Mesodermal cell (in vitro differentiated cells): ENCODE data around the gene VWF.
A peak's percentile ranks its signal among the peaks of the same experiment; 100 is the strongest.

Experiments
- H3K27ac ChIP-seq: 2 replicates; pipeline ENCODE4 v1.7.0; 2013; ENCODE audit warnings: mild to moderate bottlenecking, low read depth, low read length, moderate library complexity; ENCODE audit not compliant: severe bottlenecking
- H3K36me3 ChIP-seq: 2 replicates; pipeline ENCODE4 v1.7.1; 2013; ENCODE audit warnings: mild to moderate bottlenecking, low read length, moderate library complexity; ENCODE audit not compliant: control insufficient read depth, insufficient read depth
- H3K4me1 ChIP-seq: one replicate; pipeline ENCODE4 v1.7.1; 2013; ENCODE audit warnings: mild to moderate bottlenecking, low read length; ENCODE audit not compliant: insufficient read depth, control insufficient read depth, poor library complexity, severe bottlenecking
- H3K4me3 ChIP-seq: 2 replicates; pipeline ENCODE4 v1.7.0; 2013; ENCODE audit warnings: low read length, control low read depth, mild to moderate bottlenecking; ENCODE audit not compliant: insufficient read depth, poor library complexity, severe bottlenecking; ENCODE audit errors: extremely low read depth
- H3K9me3 ChIP-seq: 2 replicates; pipeline ENCODE4 v1.7.1; 2013; ENCODE audit warnings: mild to moderate bottlenecking, low read length, moderate library complexity; ENCODE audit not compliant: control insufficient read depth
- WGBS, 2 experiments: methylation state at CpG; one replicate each; pipeline ENCODE4 v1.1.5; 2013; ENCODE audit warnings: missing lambda C conversion rate in 2 of 2; ENCODE audit not compliant: insufficient coverage in 2 of 2; 5-methylcytosine and 5-hydroxymethylcytosine counted together

Gene VWF

DNA sequence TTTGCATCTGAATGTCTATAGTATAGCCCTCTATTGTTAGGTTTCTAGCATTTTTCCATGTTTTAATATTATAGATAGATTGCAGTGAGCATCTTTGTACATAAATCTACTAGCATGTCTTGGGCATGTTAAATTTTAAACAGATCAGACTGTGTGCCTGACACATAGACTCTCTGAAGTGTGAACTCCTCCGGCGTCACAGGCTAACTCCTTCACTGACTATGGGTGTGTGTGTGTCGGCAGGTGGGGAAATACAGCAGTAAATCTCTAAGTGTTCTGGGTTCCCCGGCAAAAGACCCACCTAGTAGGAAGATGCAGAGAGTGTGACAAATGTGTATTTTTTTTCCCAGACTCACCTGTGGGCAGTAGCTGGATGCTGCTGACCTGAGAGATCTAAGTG lies 2.3 kb downstream of the VWF start:
- H3K4me1 ChIP-seq = no peaks in the 10 kb centered on the region
- H3K27ac ChIP-seq = no peak overlapping the region
- H3K4me3 ChIP-seq = no peak overlapping the region
- 84% methylated on average over 3 of the region's 4 CpGs; no CpG with 5 or more reads in 1 of the 2 experiments for WGBS, 2 experiments
- no peaks in the 10 kb centered on the region for H3K36me3 ChIP-seq
- H3K9me3 ChIP-seq = no peaks in the 10 kb centered on the region

DNA sequence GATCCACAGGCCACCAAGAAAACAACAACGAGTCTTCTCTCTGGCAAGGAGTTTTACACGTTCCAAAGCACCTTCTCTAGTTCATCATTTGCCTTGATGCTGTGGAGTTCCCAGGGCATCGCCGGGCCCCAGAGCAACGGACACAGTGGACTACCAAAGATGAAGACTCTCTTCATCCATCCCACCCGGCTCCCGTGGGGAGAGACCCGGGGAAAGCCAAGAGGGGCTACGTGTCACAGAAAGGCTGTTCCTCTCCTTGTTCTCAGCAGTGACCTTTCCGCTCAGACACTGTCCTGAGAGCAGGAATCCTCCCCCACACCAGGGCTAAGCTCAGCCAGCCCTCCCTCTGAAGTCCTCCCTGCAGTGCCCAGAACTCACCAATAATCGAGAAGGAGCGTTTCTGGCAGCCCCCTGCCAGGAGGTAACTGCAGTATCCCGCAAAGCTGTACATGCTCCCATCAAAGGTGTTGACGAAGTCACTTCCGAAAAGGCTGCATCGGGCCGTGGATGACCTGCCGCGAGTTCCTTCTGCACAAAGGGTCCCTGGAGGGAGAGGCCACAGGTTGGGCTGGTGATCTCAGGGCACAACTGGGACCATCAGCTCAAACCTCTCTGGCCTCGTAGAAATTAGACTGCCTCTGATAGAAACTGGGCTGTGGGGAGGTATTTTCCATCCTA lies 3.5 kb downstream of the VWF start:
- Histone ChIP-seq H3K27ac (no peak overlapping the region), H3K4me1 (peaks cover 11% of the 10 kb centered on the region), H3K4me3 (no peak overlapping the region), H3K36me3 (no peaks in the 10 kb centered on the region), H3K9me3 (no peaks in the 10 kb centered on the region)
- 74 to 75% methylated on average over 16 to 19 of the region's 20 CpGs for WGBS, 2 experiments

DNA sequence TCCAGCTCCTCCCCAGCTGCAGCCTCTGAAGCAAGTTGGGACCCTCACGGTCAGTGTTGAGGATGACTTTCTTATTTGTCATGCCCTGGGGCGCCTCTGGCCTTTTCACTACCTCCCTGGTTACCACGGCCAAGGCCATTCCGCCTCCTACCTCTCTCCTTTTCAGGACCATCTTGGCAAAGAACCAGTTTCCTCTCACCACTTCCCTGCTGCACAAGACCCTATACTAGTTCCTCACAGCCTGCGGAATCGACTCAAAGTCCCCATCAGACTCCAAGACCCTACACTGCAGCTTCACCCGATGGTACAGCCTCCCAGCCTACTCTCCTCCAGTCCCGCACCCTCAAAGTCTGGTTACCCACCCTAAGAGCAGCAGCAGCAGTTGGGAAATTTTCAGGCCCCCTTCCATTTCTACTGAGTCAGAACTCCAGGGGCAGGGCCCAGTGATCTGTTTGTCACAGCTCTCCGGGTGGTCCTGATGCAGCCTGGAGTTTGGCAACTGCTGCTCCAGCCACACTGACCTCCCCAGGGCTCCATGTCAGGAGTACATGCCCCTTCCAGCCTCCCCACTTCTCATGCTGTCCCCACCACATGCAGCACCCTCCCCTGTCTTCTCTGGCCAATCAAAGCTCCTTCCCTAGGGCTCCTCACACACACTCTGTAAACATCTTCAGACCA lies 5.4 kb downstream of the VWF start:
- Histone ChIP-seq H3K36me3 (no peaks in the 10 kb centered on the region), H3K27ac (no peak overlapping the region), H3K9me3 (no peaks in the 10 kb centered on the region), H3K4me1 (peaks cover 25% of the 10 kb centered on the region), H3K4me3 (no peak overlapping the region)
- 88 to 90% methylated on average over 9 of the region's 9 CpGs for WGBS, 2 experiments

DNA sequence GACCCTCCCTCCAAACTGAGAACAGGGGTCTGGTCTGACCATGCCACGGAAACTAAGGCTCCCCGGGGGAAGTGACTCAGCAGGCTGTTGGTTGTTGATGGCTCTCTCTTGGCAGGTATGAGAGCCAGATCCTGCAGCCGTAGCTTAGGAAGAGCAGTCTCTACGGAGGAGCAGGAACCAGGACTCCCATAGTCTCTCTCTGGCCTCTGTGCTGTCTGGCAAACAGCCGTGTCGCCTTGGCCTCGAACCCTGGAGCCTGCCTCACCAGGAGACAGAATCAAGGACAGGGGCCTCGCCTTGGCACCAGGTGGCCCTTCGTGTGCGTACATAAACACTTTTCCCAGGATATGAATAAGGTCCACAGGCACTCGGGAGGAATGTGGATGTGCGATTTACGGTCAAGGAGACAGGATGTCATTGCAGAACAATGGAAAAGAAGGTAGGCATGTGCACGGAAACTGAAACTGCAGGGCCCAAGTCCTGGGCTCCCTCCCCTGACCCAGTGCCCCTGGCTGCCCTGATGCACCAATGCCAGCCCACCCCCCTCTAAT lies 7.9 kb downstream of the VWF start:
- WGBS, 2 experiments = 83 to 86% methylated on average over 11 to 14 of the region's 14 CpGs
- no peaks in the 10 kb centered on the region for H3K9me3 ChIP-seq
- no peak overlapping the region for H3K4me3 ChIP-seq
- peak overlapping the region; percentile 66 for H3K27ac ChIP-seq
- peaks cover 25% of the 10 kb centered on the region for H3K4me1 ChIP-seq
- H3K36me3 ChIP-seq = no peaks in the 10 kb centered on the region

DNA sequence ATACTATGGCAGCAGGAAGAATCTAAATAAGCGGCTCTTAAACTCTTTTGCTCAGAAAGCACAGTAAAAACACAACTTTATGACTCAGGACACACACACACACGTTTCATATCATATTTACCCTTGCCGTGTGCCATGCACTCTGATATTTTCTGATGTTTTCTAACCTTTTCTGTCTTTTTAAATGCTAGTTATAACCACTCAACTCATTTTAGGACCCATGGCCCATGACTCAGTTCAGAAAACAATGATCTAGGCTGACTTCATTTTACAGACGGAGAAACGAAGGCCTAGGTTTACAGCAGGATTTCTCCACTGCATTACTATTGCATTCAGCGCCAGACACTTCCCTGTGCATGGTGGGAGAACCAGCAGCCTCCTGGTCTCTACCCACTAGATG lies 9.1 kb downstream of the VWF start:
- Histone ChIP-seq H3K36me3 (no peaks in the 10 kb centered on the region), H3K4me3 (no peak overlapping the region), H3K9me3 (peaks cover 4% of the 10 kb centered on the region), H3K4me1 (peaks cover 25% of the 10 kb centered on the region), H3K27ac (no peak overlapping the region)
- 91 to 94% methylated on average over 6 of the region's 6 CpGs for WGBS, 2 experiments

DNA sequence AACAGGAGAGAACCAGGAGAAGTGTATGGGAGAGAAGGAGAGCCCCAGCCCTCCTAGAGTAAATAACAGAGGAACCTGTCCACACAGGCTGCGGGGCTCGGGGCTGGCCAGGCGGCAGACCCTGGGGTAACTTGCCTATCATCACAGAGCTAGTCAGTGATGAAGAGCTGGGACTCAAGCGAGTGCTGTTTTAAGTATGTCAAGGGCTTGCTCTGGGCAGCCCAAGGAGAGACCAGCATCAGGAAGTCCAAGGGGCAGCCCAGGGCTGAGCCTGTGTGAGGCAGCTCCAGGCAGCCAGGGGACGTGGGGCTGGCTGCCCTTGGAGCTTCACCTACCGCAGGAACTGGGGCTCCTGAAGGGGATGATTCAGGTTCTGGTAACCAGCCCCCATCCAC lies 10.0 kb downstream of the VWF start:
- H3K4me1 ChIP-seq = peaks cover 28% of the 10 kb centered on the region
- no peaks in the 10 kb centered on the region for H3K36me3 ChIP-seq
- peaks cover 6% of the 10 kb centered on the region for H3K9me3 ChIP-seq
- H3K27ac ChIP-seq = no peak overlapping the region
- 90 to 96% methylated on average over 3 to 6 of the region's 6 CpGs for WGBS, 2 experiments
- no peak overlapping the region for H3K4me3 ChIP-seq

DNA sequence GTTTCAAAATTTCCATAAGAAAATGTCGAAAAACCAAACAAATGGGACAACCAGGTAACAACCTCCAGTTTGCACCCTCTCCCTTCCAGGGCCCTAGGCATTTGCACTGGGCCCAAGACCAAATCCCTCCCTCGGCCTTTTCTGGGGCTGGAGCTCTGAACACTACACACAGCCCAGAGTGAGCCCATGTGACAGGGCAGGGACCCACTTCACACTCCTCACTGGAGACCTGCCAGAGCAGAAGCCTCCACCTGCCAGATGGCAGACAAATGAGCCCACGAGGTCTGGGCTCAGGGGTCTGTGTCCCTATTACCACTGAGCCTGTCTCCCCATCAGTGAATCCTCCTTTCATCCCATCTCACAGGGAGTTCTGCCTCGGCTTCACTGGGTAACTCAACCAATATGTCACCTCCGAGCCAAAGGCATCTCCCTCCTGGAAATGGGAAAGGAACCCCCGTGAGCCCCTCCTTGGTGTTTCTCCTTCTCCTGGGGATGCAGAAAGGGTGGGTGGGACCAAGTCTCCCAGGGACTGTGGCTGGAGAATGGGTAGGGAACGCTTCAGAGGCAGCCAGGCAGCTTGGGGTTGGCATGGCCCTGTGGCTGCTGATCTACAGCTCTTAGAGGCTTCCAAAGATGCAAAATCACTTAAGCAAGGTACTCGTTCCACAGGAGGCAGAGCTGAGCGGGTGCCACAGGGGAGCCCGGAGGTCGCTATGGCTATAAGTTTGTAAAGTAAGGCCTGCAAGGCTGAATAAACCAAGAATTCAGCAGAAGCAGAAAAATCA lies 10.6 kb downstream of the VWF start:
- WGBS, 2 experiments = 89 to 96% methylated on average over 7 to 10 of the region's 11 CpGs
- H3K4me3 ChIP-seq = no peak overlapping the region
- no peak overlapping the region for H3K27ac ChIP-seq
- H3K4me1 ChIP-seq = peaks cover 28% of the 10 kb centered on the region
- peaks cover 6% of the 10 kb centered on the region for H3K9me3 ChIP-seq
- H3K36me3 ChIP-seq = no peaks in the 10 kb centered on the region

DNA sequence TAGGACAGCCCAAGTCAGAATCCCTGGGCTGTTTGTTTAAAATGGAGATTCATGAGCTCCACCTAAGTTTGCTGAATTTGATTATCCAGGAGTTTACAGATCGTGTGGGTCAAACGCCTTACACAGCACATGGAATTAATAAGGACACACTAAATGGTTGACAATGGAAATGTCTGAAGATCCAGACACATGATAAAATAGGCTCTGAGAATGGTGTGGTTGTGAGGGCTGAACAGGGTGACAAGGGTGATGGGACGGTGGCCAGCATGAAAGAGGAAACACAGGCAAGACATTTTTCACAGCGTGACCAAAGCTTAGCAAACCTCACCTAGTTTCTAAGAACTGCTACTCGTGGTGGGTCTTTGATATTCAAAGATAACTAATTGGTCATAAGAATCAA lies 12.5 kb downstream of the VWF start:
- WGBS, 2 experiments = 88 to 100% methylated on average over 2 to 3 of the region's 5 CpGs
- no peak overlapping the region for H3K27ac ChIP-seq

DNA sequence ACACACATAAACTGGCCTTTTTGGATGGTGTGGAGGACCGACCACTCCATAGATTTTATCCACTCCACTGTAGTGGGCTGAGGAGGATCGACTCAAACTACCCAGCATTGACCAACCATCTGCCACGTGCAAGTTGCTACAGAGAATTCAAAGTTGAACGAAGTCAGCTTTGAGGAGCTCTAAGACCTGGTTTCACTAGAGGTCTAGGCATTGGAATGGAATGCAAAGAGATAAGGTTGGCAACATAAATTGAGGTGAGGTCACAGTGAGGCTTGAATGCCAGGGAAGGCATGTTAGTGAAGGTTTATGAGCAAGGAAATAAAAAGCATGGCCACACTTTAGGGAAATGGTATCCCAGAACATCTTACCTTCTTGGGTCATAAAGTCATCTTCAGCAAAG lies 14.5 kb downstream of the VWF start:
- H3K9me3 ChIP-seq = peaks cover 6% of the 10 kb centered on the region
- H3K4me1 ChIP-seq = peaks cover 8% of the 10 kb centered on the region
- 100% methylated on average over 1 to 2 of the region's 4 CpGs for WGBS, 2 experiments
- no peak overlapping the region for H3K4me3 ChIP-seq
- no peaks in the 10 kb centered on the region for H3K36me3 ChIP-seq
- no peak overlapping the region for H3K27ac ChIP-seq

More for the DNA sequence above, 12.5 kb downstream of the VWF start:
- Histone ChIP-seq H3K9me3 (peaks cover 6% of the 10 kb centered on the region), H3K4me1 (peaks cover 27% of the 10 kb centered on the region), H3K4me3 (no peak overlapping the region), H3K36me3 (no peaks in the 10 kb centered on the region)

DNA sequence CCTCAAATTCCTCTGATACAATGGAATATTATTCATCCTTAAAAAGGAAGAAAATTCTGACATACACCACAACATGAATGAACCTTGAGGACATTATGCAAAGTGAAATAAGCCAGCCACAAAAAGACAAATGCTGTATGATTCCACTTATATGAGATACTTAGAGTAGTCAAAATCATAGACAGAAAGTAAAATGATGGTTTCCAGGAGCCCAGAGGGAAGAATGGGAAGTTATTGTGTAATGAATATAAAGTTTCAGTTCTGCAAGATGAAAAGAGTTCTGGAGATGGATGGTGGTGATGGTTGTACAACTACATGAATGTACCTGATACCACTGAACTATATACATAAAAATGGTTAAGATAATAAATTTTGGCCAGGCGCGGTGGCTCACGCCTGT lies 18.3 kb downstream of the VWF start:
- Histone ChIP-seq H3K9me3 (peaks cover 6% of the 10 kb centered on the region), H3K36me3 (no peaks in the 10 kb centered on the region), H3K4me1 (peaks cover 3% of the 10 kb centered on the region), H3K4me3 (no peak overlapping the region), H3K27ac (no peak overlapping the region)
- 80 to 100% methylated on average over 1 to 3 of the region's 3 CpGs for WGBS, 2 experiments
